CD4-positive, alpha-beta T cell treated with Interleukin-10 for 1 hour (primary cell): Measurements from ENCODE around the gene OSBP2.
"Not testable (repeated sequence)": the region's sequence is repeated elsewhere in the genome, so short reads cannot be mapped to it uniquely, and the experiment has no call there.

Experiments
- DNase-seq: peaks from one replicate; pipeline ENCODE4 v3.0.0-alpha.2; 2020

The OSBP2 gene

GRCh38 chr22:30767661-30768060 is 73.0 kb downstream of the OSBP2 start:
- DNase-seq: no peak

GRCh38 chr22:30770716-30771115 is 76.0 kb downstream of the OSBP2 start:
- no peak for DNase-seq

GRCh38 chr22:30773919-30774318 is 79.2 kb downstream of the OSBP2 start:
- no peak for DNase-seq

- no peak for DNase-seq
Measured at GRCh38 chr22:30774566-30774965, 79.9 kb downstream of the OSBP2 start.

- no peak for DNase-seq
Measured at GRCh38 chr22:30776476-30776875, 81.8 kb downstream of the OSBP2 start.

- DNase-seq: not testable (repeated sequence)
Measured at GRCh38 chr22:30777146-30777545, 82.5 kb downstream of the OSBP2 start.

- no peak for DNase-seq
Measured at GRCh38 chr22:30777587-30777986, 82.9 kb downstream of the OSBP2 start.

GRCh38 chr22:30778261-30778660 is 83.6 kb downstream of the OSBP2 start:
- no peak for DNase-seq

GRCh38 chr22:30780026-30780425 is 85.4 kb downstream of the OSBP2 start:
- DNase-seq: no peak

GRCh38 chr22:30781271-30781875 is 86.7 kb downstream of the OSBP2 start:
- DNase-seq: no peak

- DNase-seq: no peak
Measured at GRCh38 chr22:30782613-30783012, 87.9 kb downstream of the OSBP2 start.

- DNase-seq: no peak
Measured at GRCh38 chr22:30783021-30783420, 88.3 kb downstream of the OSBP2 start.

- DNase-seq: no peak
Measured at GRCh38 chr22:30785527-30785926, 90.9 kb downstream of the OSBP2 start.

GRCh38 chr22:30790366-30790765 is 95.7 kb downstream of the OSBP2 start:
- DNase-seq: no peak

- DNase-seq: no peak
Measured at GRCh38 chr22:30792456-30792855, 97.8 kb downstream of the OSBP2 start.

- no peak for DNase-seq
Measured at GRCh38 chr22:30795118-30795517, 100.4 kb downstream of the OSBP2 start.

- DNase-seq: no peak
Measured at GRCh38 chr22:30801695-30802094, 107.0 kb downstream of the OSBP2 start.

GRCh38 chr22:30802202-30803166 is 107.8 kb downstream of the OSBP2 start:
- peak; percentile 58 for DNase-seq

GRCh38 chr22:30803679-30804078 is 109.0 kb downstream of the OSBP2 start:
- DNase-seq: no peak

GRCh38 chr22:30804626-30805025 is 110.0 kb downstream of the OSBP2 start:
- DNase-seq: no peak

GRCh38 chr22:30806391-30806861 is 111.8 kb downstream of the OSBP2 start:
- no peak for DNase-seq

- no peak for DNase-seq
Measured at GRCh38 chr22:30809086-30809485, 114.4 kb downstream of the OSBP2 start.

- no peak for DNase-seq
Measured at GRCh38 chr22:30810105-30810504, 115.4 kb downstream of the OSBP2 start.

- no peak for DNase-seq
Measured at GRCh38 chr22:30813936-30814335, 119.3 kb downstream of the OSBP2 start.
